Esophagus muscularis mucosa (tissue), 3 donors: Measurements from ENCODE around the gene TPRN.

Experiments
- CTCF ChIP-seq, 3 experiments: fragments of 200-600 bp in 2 of 3; fragments of 450-650 bp in 1 of 3; sonication (generic) in 2 of 3; IDR thresholded peaks; one replicate each; pipeline ENCODE4 v1.5.1; 2017 to 2019; ENCODE audit warnings: antibody characterized with exemption in 3 of 3, mild to moderate bottlenecking in 2 of 3, moderate library complexity in 1 of 3
- POLR2A ChIP-seq: fragments of 450-650 bp; IDR thresholded peaks from one replicate; pipeline ENCODE4 v1.6.1; 2017; ENCODE audit warnings: antibody characterized with exemption, moderate library complexity, mild to moderate bottlenecking, low read depth

- TF ChIP-seq CTCF (IDR thresholded peaks at IDR 0.05) (no peak), POLR2A (no peak)
Observed at GRCh38 chr9:137204731-137205125, 4.2 kb upstream of the TPRN start.
